Stimulated activated CD4-positive, alpha-beta T cell treated with anti-CD3 and anti-CD28 coated beads, TNF-alpha, amount 100 ng/mL, for 24 hours (primary cell): ENCODE results near the gene RPTOR.

ENCODE experiments used
- DNase-seq, 3 experiments: peaks; one replicate each; pipeline ENCODE4 v3.0.0-alpha.2; 2020; ENCODE audit warnings: low read depth in 3 of 3

The RPTOR gene

GRCh38 chr17:80780381-80781198 lies 236.0 kb downstream of the RPTOR start:
- peak in 1 of 3 experiments; percentile 63 for DNase-seq

DNA sequence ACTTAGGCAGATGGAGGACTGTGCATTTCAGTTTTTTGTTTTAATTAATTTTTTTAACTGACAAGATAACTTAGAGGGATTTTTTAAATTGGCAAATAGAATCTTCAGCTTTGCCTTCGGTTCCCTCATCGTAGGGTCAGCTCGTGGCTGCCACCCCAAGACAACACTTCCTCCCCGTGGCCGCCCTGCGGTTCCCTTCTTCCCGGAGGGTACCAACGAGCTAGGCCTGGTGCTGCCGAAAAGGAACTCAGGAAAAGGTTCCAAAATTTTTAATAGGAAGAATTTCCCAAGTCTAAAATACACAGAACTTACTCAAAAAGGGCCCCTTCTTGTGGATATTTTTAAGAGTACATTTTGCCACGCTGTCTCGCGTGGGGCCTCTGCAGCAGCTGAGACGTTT lies 236.6 kb downstream of the RPTOR start:
- no peak for DNase-seq

GRCh38 chr17:80781807-80782277 lies 237.2 kb downstream of the RPTOR start:
- no peak for DNase-seq

- peak in 1 of 3 experiments; percentile 32 for DNase-seq
These were observed 238.1 kb downstream of the RPTOR start for GRCh38 chr17:80782536-80783427.

- no peak for DNase-seq
These were observed 238.8 kb downstream of the RPTOR start for GRCh38 chr17:80783486-80783885.

DNA sequence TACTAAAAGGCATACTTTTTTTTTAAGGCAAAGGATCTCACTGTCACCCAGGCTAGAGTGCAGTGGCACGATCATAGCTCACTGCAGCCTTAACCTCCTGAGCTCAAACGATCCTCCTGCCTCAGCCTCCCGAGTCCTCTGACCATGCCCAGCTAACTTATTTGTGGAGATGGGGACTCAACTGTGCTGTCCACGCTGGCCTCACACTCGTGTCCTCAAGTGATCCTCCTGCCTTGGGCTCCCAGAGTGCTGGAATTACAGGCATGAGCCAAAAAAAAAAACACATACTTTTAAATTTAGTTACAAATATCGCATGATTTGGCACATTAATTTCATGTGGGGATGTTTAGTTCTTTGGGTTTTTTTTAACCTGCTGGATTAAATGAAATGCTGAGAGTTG lies 239.3 kb downstream of the RPTOR start:
- no peak for DNase-seq

GRCh38 chr17:80785477-80786178 lies 241.0 kb downstream of the RPTOR start:
- DNase-seq, result peak in 1 of 3 experiments; percentile 55

DNA sequence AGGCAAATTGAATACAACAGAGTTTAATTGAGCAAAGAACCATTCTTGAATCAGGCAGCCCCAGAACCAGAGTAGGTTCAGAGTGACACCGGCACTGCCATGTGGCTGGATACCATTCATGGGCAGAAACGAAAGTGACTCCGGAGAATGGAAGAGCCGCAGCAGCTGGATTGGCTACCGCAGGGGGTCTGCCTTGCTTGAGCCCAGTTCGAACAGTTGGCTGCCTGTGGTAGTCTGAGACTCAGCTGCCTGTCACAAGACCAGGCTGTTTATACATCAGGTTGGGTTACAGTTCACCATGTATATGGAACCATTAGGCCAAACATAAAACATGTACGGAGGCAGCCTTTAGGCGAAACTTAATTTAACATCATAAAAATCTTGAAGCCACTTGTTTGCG lies 241.8 kb downstream of the RPTOR start:
- DNase-seq, result no peak

DNA sequence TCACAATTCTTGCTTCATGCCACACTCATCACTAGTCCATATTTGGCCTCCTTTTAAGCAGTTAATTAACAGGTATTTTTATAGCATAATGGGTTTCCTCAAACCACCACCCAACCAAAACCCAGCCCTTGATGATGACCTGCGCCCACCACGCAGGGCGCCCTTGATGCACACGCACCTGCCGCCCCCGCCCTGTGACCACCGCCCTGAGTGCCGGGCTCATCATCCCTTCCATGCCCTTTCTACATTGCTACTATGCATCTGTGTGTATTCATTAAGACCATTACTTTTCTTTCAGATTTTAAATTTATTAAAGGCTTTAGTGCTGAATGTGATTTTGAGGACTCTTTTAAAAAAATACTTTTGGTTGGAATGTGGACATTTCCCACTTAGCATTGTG lies 242.2 kb downstream of the RPTOR start:
- DNase-seq, result no peak

DNA sequence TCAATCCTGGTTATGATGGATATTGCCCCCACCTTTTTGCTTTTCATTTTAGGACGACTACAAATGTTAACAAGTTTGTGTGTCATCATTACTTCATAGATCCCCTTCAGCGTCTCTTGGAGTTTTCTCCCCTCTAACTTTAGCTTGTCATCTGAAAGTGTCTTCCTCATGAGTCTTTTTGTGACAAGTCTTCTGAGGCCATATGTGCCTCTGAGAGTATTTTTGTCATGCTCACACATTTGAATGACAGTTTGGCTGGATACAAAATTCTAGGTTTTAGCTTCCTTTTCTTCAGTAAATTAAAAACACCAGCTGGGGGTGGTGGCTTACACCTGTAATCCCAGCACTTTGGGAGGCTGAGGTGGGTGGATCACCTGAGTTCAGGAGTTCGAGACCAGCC lies 243.2 kb downstream of the RPTOR start:
- no peak for DNase-seq

- peak in 1 of 3 experiments; percentile 29 for DNase-seq
These were observed 244.8 kb downstream of the RPTOR start for GRCh38 chr17:80789356-80789902.

- no peak for DNase-seq
These were observed 245.6 kb downstream of the RPTOR start for GRCh38 chr17:80790021-80790765.

- no peak for DNase-seq
These were observed 246.5 kb downstream of the RPTOR start for GRCh38 chr17:80790981-80791742.

DNA sequence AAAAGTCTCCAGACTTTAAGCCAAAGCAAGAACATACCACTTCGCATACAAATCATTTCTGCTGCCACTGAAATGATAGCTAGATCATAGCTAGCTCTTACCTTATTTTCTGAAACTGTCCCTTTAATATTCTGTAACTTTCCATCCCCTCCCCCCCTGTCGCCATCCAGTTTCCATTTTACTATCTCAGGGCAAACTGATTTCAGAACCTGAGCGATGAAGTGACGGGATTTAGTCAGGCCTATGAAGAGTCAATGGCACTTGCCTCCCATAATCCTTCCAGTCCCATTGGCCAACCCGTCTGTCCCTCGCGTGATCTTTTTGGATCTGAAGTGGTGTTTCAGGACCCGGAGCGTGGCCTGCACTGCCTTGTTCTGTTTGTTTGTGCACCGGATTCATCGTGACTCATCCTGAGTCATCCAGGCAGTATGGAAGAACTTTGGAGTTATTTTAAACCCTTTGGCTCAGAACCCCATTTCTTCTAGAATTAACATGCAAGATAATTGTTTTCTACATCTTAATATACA lies 247.2 kb downstream of the RPTOR start:
- peak in 2 of 3 experiments; percentile 45 to 51 for DNase-seq

- DNase-seq, result no peak
These were observed 247.7 kb downstream of the RPTOR start for GRCh38 chr17:80792373-80792781.

- no peak for DNase-seq
These were observed 248.8 kb downstream of the RPTOR start for GRCh38 chr17:80793421-80793820.

- DNase-seq, result no peak
These were observed 249.2 kb downstream of the RPTOR start for GRCh38 chr17:80793851-80794267.

GRCh38 chr17:80794281-80795089 lies 249.8 kb downstream of the RPTOR start:
- no peak for DNase-seq

- no peak for DNase-seq
These were observed 250.5 kb downstream of the RPTOR start for GRCh38 chr17:80795090-80795580.
